Measurements from ENCODE around the gene GIGYF2.
"Not testable (repeated sequence)": the region's sequence is repeated elsewhere in the genome, so short reads cannot be mapped to it uniquely, and the experiment has no call there.

The GIGYF2 gene

GRCh38 chr2:232906867-232907717, 210.0 kb downstream of the GIGYF2 start:
- not testable (repeated sequence) for H3K27me3 ChIP-seq (ENCODE audit: control insufficient read depth, insufficient read depth, low read length); H3K9ac ChIP-seq (ENCODE audit: low read depth, low read length); H3K4me3 ChIP-seq (ENCODE audit: low read depth, low read length); H3K36me3 ChIP-seq (ENCODE audit: control insufficient read depth, insufficient read depth, low read length); H3K9me3 ChIP-seq (ENCODE audit: control insufficient read depth, insufficient read depth, low read length); H3K4me1 ChIP-seq (ENCODE audit: control insufficient read depth, insufficient read depth, low read length)

GRCh38 chr2:232907718-232908085, 210.6 kb downstream of the GIGYF2 start:
- H3K9ac ChIP-seq (ENCODE audit: low read depth, low read length); H3K9me3 ChIP-seq (ENCODE audit: control insufficient read depth, insufficient read depth, low read length); H3K4me1 ChIP-seq (ENCODE audit: control insufficient read depth, insufficient read depth, low read length); H3K27me3 ChIP-seq (ENCODE audit: control insufficient read depth, insufficient read depth, low read length); H3K36me3 ChIP-seq (ENCODE audit: control insufficient read depth, insufficient read depth, low read length); H3K4me3 ChIP-seq (ENCODE audit: low read depth, low read length): not testable (repeated sequence)

- Histone ChIP-seq H3K27me3 (ENCODE audit: control insufficient read depth, insufficient read depth, low read length) (no peaks in the 10 kb centered on the region), H3K4me1 (ENCODE audit: control insufficient read depth, insufficient read depth, low read length) (peaks cover 5% of the 10 kb centered on the region), H3K4me3 (ENCODE audit: low read depth, low read length) (no peak overlapping the region), H3K9me3 (ENCODE audit: control insufficient read depth, insufficient read depth, low read length) (no peaks in the 10 kb centered on the region), H3K36me3 (ENCODE audit: control insufficient read depth, insufficient read depth, low read length) (no peaks in the 10 kb centered on the region), H3K9ac (ENCODE audit: low read depth, low read length) (no peak overlapping the region)
Measured at GRCh38 chr2:232908695-232909094, 211.6 kb downstream of the GIGYF2 start.
